Mesenteric fat pad (tissue), 1 donor: ENCODE results near the gene TCEAL1. TPM values are rescaled to one million over a fixed set of nuclear protein-coding genes. Genes with fewer than 3 reads are reported as not detected.
"Not testable (repeated sequence)": the region's sequence is repeated elsewhere in the genome, so short reads cannot be mapped to it uniquely, and the experiment has no call there.

ENCODE experiments used
- DNase-seq: peaks from one replicate; pipeline ENCODE4 v3.0.0-alpha.2; 2020; ENCODE audit warnings: low spot score
- total RNA-seq: library from RNA; stranded (reverse); fragmentation: NEBNext Ultra II Directional; extraction: Animal tissue kit (Norgen Biotek cat#: 25700); gene quantifications from one replicate; pipeline ENCODE4 v1.2.1, GENCODE V29; 2021
- donor health status: DM: yes; HTN: yes; CAD: no.

Gene TCEAL1
- total RNA-seq, 1 donor from 2014 or later: 22.3 TPM

DNA sequence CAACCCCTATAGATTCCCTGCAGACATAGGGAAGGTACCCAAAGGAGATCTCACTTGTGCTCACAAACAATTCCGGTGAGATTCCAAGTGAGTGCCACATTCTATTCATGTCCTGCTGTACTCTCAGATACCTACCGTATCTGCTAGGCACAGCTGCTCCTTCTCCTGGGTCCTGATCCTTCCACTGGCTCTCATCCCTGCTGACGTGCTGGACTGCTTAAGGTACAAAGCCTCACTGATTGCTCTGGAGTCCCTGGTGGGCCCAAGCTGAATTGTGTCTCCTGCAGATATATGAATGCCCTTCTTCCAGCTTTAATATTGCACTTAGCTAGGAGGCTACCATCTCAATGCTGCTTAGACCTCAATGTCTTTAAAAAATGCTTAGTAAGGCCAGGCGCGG, 2.4 kb downstream of the TCEAL1 start:
- no peak for DNase-seq

GRCh38 chrX:103635436-103635835, 6.7 kb downstream of the TCEAL1 start:
- DNase-seq: no peak

DNA sequence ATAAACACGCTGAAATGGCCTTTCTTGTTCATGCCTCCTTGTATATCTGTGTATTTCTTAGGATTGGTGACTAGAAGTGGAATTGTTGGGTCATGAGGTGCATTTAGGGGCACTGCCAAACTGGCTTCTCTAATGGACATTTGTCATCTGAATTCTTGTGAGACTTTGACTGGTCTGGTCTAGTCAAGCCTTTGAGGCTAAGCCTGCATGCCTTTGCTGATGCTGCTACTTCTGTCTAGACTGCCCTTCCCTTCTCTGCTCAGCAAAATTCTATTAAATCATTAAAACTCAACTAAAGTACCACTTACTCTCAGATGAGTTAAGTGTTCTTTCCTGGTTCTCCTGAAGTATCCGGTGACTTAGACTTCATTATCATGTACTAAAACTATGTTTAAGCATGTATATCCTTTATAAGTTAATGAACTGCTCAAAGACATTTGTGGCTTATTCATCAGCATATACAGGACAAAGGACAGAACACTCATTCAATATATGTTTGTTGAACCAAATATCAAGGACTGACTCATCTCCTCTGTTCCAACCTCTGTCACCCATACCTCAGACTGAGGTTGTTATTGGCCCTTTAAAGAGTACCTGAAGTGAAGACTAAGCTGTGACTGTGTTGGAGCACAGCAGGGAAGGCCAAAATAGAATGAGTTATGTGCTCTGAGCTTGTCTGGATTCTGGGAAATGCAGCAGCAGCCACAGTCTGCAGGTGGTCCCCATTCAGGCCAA, 9.0 kb downstream of the TCEAL1 start:
- DNase-seq: no peak

- not testable (repeated sequence) for DNase-seq
Measured at GRCh38 chrX:103638479-103639346, 9.9 kb downstream of the TCEAL1 start.

DNA sequence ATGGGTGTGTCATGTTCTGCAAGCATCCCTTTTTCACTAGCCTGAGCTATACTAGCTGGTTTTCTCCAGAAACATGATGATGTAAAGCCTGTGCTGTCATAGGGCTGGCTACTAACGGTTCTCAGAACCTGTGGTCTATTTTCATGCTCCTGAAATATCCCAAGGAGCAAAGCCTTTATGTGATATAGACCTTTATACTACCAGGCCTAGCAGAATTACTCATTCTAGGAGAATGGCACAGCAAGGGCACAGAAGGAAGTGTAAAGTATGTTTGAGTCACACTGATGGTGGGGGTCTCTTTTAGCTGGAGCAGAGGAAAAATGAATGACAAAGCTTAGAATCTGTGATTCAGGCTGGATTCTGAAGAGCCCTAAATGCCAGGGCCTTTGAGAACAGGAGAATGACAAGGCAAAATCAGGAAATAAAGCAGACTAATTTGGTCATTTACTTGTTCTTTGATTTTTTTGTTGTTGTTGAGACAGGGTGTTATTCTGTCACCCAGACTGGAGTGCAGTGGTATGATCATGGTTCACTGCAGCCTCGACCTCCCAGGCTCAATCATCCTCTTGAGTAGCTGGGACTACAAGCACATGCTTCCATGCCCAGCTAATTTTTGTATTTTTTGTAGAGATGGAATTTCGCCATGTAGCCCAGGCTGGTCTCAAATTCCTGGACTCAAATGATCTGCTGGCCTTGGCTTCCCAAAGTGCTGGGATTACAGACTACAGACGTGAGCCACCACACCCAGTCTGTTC, 11.8 kb downstream of the TCEAL1 start:
- DNase-seq: no peak

- no peak for DNase-seq
Measured at GRCh38 chrX:103644125-103644524, 15.3 kb downstream of the TCEAL1 start.

GRCh38 chrX:103647630-103648029, 18.9 kb downstream of the TCEAL1 start:
- no peak for DNase-seq

DNA sequence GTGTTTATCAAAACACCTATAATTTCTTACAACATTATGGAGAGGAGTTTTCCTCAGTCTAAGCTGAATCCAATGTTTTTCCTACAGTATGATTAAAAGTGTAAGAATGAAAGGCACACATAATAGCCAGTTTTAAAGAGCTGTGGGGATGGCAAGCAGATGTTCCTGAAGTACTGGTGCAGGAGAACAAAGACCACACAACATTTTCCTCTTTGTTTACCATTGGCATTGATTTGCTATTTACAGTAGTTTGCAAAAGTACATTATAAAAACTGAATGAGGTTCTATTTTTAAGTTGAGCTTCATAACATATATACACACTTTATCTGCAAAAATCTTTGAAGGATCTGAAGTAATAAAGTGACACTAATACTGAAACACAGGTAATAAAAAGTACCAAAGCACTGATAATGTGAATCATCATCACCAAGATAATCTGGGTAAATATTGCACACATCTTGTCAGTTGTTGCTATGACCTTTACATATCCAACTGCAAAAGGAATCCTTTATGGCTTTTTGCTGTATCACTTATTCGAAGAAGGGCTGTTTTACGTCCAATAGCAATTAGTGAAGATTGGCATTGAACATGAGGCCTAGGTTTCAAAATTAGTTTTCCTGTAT, 22.5 kb downstream of the TCEAL1 start:
- DNase-seq: no peak

GRCh38 chrX:103655230-103656000, 26.6 kb downstream of the TCEAL1 start:
- not testable (repeated sequence) for DNase-seq

DNA sequence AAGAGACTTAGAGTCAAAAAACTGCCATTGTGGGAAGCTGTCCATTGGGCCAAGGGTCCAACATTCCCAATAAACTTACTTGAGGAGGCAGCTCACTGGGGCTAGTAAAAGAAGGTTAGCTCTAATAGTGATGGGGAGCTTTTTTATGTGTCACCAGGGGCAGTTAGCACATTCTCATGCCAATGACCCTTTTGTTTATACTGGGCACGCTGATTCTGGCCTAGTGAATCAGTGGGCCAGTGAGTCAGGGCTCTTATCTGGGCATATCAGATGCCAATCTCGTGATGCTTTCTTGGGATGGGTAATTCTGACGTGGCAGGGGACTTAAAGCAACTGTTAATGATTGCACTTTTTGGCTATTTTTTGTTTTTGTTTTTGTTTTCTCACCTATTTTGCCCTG, 27.8 kb downstream of the TCEAL1 start:
- DNase-seq: no peak

DNA sequence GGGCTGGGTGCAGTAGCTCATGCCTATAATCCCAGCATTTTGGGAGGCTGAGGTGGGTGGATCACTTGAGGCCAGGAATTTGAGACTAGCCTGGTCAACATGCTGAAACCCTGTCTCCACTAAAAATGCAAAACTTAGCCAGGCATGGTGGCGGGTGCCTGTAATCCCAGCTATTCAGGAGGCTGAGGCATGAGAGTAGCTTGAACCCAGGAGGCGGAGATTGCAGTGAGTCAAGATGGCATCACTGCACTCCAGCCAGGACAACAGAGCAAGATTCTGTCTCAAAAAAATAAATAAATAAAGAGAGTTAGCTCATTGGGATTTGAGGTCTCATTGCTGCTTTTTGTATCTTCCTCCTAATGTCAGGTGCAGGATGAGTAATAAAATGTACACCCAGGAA, 28.3 kb downstream of the TCEAL1 start:
- not testable (repeated sequence) for DNase-seq

DNA sequence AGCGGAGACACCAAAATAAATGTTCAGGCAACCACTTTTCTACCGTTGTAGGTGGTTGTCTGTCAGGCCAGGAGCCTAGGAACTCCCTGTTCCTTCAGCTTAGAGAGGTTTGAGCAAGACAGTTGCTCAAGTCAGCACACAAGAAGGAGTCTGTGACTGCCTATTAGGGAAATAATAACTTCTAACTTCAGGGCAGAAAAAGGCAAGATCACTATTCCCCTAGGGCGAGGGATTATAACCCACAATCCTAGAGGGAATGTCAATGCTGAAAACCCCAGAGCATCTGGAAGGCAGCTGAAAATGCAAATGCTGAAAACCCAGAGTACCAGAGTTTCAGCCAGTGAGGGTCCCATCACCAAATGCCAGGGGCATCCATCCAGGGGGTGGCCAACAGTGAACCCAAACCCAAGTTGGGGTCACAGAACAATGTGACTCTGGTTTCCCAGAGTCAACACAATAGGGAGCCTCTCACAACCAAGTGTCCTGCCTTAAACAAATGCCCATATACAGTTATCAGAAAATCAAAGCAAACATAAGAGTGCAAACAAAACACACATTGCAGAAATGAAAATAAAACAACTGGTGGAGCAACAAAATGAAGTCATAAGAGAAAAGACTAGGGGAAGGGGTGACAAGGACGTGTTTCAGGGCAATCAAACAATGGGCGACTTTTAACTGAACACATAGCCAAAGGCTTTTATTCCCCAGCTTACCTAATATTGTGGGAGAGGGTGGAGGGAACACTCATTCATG, 30.1 kb downstream of the TCEAL1 start:
- no peak for DNase-seq

DNA sequence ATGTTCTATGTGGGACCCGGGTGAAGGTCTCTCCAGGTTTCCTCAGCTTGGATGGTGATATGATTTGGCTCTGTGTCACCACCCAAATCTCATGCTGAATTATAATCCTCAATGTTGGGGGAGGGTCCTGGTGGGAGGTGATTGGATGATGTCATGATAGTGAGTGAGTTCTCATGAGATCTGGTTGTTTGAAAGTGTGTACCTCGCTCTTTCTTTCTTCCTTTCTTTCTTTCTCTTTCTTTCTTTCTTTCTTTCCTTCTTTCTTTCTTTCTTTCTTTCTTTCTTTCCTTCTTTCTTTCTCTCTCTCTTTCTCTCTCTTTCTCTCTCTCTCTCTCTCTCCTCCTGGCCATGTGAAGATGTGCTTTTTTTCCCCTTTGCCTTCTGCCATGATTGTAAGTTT, 30.7 kb downstream of the TCEAL1 start:
- not testable (repeated sequence) for DNase-seq

- no peak for DNase-seq
Measured at GRCh38 chrX:103663981-103664762, 35.4 kb downstream of the TCEAL1 start.

GRCh38 chrX:103666202-103667107, 37.7 kb downstream of the TCEAL1 start:
- no peak for DNase-seq

DNA sequence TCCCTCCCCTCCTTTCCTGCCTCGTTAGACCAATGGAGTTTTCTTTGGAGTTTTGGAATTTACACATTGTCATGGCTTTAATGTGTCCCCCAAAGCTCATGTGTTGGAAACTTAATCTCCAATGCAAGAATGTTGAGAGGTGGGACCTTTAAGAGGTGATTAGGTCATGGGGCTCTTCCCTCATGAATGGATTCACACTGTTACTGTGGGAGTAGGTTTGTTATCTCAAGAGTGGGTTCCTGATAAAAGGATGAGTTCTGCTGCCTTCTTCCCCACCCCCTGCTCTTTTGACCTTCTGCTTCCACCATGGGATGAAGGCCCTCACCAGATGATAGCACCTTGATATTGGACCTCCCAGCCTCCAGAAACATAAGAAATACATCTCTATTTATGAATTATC, 41.0 kb downstream of the TCEAL1 start:
- no peak for DNase-seq

- no peak for DNase-seq
Measured at GRCh38 chrX:103674531-103675454, 46.0 kb downstream of the TCEAL1 start.
